DMS114 treated with DMSO at 0.1 percent for 48 hours (cell line): Measurements from ENCODE around the gene KIF26A.

ENCODE experiments used
- DNase-seq: peaks from one replicate; lab custom pipeline; 2025; ENCODE audit not compliant: unreplicated experiment; lab: John Stamatoyannopoulos, UW

Gene KIF26A

DNA sequence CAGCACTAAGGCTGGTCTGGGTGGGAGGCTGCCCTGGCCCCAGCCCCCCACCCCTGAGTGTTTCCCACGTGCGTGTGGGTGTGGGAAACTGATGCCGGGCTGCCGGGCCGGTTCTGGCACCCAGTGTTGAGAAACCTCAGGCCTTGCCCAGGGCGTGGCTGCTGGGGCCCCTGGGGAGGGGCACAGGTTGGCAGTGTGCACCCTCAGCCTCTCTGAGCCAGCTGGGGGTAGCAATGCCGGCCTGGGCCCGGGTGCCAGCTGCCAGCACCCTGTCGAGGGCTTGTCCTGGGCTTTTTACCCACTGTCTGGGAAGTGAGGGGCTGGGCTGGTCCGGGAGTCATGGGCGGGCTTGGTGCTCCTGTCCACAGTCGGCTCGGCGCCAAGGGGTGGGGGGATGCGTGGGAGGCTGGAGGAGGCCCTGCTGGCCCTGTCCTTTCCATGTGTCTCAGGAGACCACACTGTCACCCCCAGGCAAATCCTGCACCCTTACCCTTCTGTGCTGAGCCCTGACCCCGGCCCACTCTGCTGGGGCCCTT is 37.2 kb upstream of the KIF26A start:
- no peak for DNase-seq

DNA sequence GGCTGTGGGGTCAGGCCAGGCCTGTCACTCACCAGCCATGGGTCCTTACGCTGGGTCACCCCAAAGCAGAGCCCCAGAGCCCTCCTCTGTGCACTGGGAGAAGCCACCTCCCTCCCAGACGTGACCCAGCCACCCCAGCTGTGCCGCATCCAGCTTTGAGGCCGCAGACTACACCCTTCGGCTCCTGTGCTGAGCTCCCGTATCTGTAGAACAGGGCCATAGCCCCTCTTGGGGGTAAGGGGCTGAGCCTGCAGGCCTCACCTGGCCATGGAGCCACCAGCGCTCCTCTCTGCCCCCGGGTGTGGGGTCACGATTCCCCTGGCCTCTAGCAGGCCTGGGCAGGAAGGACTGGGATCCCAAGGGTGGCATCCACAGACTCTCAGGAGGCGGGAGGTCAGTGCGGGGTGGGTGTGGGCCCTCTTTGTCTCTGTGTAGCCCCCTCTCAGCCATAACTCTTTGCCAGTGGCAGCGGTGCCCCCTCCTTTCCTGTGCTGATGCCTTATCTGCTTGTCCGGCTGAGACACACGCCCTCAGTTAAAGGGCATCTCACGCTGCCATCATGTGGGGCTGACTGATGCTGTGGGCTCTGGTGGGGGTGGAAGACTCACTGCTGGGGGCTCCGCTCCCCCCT is 36.6 kb upstream of the KIF26A start:
- no peak for DNase-seq

DNA sequence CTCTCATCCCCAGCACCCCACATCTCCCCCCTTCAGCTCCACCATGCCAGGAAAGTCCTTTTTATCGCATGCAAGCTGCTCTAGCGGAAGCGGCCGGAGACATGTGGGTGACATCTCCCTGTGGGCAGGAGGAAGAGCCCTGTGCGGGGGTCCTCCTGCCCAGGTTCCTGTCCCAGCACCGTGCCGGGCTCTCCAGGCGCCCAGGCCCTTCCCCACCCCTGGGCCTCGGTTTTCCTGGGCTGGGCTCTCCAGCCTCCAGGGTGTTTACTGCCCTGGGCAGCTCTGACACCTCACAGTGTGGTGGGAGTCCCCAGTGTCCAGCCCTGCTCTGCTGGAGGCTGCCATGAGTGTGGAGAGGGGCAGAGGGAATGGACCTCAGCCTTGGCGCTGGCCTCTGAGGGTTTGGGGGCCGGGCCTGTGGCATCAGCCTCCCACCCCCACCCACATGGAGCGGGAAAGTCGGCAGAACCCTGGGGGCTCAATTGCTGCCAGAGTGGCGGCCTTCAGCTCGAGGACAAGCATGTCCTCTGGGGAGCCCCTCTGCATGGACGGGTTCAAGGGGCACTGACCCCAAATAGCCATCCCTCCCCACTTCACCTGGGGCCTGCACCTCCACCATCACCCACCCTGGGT is 36.0 kb upstream of the KIF26A start:
- DNase-seq = no peak

DNA sequence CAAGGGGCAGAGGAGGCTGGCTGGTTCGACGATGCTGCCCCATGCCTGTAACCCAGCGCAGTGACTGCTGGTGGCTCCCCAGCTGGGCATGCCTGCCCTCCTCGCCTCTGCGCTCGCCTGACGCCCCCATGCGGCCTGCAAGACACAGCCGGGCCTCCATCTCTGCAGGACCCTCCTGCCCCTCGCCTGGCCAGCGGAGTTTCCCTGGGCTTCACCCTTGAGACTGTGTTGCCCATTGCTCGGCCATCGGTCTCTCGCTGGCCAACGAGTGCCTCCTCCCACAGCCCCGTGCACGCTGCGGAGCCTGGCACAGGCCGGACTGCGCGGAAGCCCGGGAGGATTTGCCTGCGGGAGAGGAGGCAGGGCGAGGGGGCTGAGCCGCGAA is 35.3 kb upstream of the KIF26A start:
- no peak for DNase-seq

DNA sequence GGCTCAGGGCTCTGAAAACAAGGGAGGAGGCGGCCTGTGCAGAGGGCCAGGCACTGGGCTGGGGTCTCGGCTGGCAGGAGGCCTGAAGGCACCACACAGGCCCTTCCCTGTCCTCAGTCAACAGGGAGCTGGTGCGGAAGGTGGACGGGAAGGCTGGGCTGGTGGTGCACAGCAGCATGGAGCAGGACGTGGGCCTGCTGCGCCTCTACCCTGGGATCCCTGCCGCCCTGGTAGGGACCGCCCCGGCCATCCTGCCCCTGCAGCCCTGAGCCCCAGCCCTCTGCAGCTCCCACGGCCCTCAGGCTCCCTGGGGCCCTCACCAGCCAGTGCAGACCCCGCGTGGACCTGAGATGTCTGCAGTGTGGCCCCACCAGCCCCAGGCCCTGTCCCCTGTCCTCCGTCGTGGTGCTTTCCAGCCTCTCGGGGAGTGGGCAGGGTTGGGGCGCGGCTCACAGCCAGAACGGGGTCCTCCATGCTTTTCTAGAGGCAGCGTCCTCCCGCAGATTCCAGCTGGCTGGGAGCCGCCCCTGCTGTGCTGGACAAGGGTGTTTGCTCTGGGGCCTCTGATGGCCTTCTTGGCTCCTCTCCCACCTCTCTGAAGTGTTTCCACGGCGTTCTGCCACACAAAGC is 34.8 kb upstream of the KIF26A start:
- DNase-seq = no peak

DNA sequence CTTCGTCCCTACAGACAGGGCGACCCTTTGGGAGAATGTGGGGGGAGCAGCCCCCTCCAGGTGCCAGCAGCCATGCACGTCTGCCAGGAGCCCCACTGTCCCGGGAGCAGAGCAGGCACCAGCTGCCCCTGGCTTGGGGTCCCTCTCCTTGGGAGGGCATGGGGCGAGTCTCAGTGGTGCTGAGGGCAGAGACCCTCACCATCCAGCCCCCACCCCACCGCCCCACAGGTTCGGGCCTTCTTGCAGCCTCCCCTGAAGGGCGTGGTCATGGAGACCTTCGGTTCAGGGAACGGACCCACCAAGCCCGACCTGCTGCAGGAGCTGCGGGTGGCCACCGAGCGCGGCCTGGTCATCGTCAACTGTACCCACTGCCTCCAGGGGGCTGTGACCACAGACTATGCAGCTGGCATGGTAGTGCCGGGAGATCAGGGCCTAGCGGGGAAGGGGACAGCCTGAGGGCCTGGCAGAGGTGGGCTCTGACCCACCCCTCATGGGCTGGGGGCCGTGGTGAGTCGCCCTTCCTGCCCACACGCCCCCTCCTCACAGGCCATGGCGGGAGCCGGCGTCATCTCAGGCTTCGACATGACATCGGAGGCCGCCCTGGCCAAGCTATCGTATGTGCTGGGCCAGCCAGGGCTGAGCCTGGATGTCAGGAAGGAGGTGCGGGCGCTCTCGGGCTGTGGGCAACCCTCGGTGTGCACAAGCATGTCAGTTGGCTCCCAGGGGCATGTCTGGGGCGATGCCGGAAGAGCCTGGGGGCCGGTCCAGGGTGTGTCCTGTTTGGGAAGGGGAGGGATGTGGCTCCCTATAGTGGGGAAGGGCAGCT is 34.1 kb upstream of the KIF26A start:
- DNase-seq = no peak

DNA sequence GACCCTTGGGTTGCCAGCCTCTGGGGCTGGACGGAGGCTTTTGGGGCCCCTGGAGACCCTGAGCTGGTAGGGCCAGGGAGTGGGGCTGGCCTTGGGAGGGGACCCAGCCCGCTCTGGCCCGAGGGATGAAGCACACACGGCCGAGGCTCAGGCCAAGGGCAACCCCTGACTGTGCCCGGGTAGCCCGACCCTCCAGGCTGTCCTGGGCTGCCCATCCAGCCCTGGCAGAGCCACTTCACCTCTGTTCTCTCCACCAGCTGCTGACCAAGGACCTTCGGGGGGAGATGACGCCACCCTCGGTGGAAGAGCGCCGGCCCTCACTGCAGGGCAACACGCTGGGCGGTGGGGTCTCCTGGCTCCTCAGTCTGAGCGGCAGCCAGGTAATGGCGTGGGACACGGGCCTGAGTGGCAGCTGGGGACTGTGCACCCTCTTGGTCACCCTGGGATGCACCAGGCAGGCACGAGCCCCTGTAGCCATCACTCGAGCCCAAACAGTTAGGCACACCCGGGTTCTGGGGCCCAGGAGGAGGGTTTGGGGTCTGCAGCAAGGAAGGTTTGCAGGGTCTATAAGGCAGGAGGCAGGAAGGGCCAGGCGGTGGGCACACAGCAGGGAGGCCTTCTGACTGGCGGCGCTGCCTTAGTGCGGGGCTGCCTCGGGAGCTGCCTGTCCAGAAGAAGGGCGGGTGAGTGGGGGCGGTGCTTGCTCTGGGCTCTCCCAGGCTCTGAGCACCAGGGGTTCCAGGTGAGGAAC is 33.1 kb upstream of the KIF26A start:
- DNase-seq = no peak

DNA sequence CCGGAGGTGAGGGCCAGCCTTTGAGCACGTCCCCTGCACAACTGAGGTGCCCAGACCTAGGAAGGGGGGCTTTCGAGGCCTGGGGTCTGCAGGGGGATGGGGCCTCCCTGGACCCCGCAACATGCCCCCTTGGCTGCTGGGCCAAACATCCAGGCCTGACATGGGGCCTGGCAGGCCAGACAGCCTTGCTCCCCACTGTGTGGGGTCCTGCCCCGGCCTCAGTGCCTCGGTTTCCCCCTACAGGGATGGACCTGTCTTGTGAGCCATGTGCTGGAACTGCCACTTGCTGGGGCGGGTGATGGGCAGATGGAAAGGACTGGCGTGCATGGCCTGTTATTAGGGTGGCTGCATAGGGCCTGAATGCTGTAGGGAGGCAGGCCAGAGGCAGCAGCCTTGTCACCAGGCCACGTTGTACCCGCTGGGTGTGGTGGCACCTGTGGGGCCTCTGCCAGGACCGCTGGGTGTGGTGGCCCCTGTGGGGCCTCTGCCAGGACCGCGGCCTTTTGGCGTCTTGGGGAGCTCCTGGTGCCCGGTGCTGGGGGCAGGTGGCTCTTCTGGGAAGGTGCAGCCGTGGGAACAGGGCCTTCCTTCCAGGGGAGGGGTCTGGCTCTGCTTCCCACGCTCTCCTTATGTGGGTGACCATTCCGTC is 32.4 kb upstream of the KIF26A start:
- DNase-seq = no peak

DNA sequence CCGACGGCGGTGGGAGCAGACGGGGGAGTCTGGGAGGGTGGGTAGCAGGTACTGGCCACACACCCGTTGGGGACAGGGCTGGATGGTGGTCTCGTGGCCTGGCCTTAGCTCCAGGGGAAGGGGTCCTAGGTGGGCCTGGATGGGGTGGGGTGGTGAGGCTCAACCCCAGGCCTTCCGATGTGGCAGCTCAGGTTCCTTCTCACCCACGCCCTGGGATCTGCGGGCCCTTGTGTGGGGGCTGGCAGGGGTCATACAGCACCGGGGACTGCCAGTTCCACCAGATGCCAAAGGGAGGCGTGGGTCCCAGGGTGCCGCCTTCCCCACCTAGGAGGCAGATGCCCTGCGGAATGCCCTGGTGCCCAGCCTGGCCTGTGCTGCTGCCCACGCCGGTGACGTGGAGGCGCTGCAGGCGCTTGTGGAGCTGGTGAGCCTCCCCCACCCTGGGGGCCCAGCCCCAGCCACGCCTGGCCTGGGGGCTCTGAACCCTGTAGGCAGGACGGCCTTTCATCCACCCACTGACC is 31.9 kb upstream of the KIF26A start:
- DNase-seq = no peak

DNA sequence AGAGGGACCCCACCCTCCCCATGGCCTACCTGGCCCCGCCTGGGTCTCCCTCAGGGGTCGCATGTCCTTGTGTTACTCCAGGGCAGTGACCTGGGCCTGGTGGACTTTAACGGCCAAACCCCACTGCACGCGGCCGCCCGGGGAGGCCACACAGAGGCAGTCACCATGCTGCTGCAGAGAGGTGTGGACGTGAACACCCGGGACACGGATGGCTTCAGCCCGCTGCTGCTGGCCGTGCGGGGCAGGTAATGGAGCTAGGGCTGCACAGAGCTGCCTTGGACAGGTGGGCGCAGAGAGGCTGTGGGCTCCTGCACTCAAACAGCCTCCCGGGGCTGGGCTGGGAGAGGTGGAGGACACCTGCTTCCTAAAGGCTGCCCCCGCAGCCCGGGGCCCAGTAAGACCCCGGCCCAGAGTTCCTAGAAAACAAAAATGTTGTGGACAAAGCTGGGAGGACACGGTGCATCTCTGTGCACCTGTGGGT is 31.2 kb upstream of the KIF26A start:
- no peak for DNase-seq

DNA sequence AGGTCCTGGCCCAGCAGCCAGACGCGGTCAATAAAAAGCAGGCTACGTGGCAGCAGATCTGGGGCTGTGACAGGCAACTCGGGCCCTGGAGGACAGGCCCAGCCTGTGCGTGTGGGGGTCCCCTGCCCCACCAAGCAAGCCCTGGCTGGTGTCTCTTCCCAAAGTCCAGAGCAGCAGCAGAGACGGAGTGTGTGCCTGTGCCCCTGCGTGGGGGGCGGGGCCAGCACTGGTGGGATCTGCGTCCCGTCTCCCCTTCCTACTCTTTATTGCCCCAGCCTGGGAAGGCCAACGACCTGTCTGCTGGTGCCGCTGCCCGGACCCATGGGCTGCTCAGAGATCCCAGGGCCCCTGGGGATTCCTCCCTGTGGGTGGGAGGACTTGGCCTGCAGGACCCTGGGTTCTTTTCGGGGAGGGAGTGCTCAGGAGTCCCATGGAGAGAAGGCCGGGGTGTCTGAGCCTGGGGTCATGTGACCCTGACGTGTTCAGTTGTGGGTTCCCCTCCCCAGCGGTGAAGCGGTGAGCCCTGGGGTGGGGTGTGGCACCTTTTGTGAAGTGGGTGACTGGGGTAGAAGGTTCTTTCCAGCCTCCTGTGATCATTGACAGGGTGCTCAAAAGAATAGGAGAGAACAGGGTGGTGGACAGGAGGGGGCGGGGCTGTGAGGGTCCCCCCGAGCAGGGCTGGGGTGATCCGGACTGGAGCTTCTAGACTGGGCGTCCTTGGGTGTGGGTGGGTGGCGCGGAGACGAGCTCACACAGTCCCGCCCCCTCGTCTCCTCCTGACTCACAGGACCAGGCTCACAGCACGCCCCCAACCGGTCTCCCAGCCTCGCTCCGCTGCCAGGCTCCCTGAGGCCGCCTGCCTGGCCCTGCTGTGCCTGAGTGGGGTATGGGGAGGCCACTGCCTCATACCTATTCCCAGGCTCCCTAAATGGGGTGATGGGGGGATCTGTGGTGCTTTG is 30.5 kb upstream of the KIF26A start:
- DNase-seq = no peak

DNA sequence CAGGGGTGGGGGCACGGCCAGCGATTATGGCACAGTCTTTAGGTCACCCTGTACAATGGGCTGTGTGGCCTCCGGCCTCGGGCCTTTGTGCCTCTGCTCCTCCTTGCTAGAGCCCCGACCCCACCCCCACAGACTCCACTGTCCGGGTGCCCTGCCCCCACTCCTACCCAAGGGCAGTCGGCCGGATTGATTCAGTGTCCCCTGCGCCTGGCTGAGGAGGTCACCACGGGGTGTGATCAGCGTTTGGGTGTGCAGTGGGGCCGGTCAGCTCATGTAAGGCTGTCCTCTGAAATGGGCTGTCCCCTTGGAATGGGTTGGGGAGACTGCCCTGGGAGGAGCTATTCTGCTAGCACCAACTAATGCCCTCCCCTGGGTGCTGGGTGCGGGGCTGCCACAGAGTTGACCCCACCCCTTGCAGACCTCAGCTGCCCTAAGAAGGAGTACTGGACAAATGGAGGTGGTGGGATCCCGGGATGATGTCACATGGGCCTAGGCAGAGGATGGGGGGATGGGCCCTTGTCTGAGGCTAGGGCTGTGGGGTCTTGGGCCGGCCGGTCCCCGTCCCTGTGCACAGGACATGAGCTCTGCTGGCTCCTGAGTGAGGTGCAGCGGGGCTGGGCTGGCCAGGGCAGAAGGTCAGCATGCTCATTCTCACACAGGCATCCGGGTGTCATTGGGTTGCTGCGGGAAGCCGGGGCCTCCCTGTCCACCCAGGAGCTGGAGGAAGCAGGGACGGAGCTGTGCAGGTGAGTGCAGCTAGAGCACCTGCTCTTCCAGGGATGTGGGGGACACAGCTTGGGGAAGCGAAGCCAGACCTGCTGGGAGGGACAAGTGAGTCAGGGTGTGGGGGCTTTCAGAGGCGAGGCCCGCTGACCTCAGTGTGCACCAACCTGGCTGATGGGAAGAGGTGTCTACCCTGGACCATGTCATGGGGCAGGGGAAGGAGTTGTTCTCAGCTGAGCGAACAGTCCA is 29.5 kb upstream of the KIF26A start:
- no peak for DNase-seq

DNA sequence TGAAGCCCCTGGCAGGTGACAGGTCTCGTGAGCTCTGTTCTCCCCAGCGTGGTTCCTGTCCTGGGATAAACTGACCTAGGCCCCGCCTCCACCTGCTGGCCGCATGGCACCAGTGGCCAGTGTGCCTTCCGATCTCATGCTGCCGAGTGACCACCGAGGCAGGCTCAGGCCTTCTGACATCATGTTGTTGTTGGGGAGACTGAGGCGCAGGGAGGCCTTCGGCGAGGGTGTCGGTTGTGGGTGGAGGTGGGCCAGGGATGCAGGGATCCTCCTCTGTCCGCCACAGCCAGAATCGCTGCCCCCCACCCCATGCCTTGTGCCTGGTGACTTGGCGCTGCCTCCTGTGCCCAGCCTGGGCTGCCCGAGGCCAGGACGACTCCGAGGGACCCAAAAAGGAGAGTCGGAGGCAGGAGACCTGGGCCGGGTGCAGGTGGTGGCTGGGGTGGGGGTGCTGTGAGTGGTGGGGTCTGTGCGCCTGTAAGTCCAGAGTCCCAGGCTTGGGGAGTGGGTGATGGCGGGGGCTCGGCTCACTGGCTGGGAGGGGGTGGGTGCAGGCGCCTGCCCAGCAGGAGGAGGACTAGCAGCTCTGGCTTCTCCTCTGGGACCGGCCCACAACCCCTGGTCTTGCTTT is 28.5 kb upstream of the KIF26A start:
- no peak for DNase-seq

DNA sequence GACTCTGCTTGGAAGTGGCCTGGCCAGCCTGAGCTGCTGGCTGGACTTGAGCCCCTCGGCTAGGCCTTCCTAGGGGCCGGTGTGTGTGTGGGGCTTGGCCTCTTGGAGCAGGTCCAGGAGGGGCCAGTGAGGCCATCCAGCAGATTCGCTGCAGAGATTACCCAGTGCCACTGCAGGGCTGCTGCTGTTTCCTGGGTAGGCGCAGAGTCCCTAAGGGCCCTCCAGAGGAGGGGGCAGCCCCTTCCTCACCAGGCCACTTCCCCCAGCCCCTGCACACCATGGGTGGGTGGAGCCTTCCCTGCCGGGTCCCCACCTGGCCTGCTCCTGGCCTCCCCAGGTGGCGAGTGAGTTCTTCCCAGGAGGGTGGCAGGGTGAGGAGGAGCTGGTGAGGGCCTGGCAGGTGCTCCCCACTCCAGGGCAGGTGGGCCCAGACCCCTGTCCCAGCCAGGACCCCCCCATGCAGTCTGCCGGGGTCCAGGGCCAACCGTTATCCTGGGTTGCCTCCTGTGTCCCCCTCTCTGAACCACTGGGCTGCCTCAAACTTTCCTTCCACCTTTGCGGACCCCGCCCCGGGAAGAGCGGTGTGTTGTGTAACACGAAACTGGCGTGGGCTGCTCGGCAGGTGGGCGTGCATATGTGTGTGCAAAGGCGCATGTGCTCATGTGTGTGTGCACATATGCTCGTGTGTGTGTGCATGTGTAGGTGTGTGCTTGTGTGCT is 27.7 kb upstream of the KIF26A start:
- no peak for DNase-seq

DNA sequence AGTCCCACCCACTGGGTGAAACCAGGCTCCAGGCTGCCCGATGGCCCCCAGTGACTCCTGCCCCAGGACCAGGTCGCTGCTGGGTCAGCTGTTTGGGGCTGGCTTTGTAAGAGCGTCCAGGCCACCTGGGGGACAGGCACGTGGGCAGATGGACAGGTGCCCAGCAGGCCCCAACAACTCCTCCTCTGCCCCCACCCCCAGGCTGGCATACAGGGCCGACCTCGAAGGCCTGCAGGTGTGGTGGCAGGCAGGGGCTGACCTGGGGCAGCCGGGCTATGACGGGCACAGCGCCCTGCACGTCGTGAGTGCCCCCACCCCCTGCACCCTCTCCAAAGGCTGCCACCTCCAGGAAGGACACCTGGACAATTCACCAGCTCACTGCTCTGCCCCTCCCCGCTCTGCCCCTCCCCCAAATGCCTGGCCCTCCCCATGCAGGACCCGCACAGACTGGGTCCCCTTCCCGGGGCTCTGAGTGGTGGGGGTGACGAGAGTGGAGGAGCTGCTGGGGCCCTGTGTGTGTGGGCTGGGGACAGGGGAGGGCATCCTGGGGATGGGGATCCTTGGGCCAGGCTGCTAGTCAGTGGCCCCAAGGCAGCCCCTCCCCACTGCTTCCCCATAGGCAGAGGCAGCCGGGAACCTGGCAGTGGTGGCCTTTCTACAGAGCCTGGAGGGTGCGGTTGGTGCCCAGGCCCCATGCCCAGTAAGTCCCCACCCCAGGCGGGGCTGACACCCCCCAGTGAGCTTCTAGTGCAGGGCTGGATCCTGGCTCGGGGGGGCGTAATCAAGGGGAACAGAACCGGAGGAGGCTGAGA is 26.9 kb upstream of the KIF26A start:
- DNase-seq = no peak

DNA sequence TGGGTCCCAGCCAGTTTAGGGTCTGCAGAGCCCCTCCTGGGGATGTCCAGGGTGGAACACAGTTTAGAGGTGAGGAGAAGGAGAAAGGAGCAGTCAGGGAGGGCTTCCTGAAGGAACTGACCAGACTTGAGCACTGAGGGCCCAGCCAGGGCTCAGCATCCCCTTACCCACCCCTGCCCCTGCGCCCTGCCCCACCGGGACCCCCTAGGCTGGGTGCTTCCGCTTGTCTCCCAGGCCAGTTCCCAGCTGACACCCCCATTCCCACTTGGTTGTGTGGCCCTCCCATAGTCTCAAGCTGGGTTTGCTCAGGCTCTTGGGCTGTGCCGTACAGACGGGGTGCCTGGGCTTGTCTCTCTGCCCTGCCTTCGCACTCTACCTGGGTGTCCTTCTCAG is 26.3 kb upstream of the KIF26A start:
- no peak for DNase-seq
